ENCODE data around the gene CD247.

CD247 gene

DNA sequence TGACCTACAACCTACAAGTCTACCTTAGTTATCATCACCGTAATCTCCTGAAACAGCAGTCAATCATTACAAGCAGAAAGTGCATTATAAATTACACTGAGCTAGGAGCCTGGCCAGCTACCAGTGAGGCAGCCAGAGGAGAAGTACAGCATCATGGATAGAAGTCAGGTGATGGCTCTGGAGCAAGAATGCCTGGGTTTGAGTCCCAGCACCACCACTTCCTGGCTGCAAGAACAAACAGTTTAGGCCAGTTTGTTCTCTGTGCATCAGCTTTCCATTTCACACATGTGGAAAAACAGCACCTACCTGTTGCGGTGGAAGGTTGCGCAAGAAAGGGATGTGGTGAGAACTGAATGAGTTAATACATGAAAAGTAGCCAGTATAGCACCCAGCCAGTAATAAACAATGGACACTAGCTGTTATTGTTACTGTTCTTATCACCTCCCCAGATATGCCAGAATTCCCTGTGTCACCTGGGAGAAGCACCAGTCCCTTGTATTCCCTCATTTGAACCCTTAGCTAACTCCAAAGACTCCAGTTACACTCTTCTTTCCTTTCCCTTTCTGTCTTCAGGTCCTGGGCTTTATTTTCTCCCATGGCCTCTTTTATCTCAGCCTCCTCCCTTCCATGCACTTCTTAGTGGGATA lies 26.2 kb upstream of the CD247 start:
- ChIA-PET CTCF (interaction anchor here (0.9 kb wide), 1 partner anchor 11 kb away, joined by 3 read pairs; no protein-coding TSS in a partner anchor), POLR2A (no interaction called here)
- H3K9me3 ChIP-seq (ENCODE audit: control insufficient read depth, insufficient read depth, low read depth, low read length), result no peaks in the 10 kb centered on the region
- no peak overlapping the region for H3K4me3 ChIP-seq (ENCODE audit: low read depth, low read length)
- TF ChIP-seq MZF1 (tag by site-specific recombination; IDR thresholded peaks at IDR 0.05; ENCODE audit: borderline replicate concordance) (no peak), SCRT1 (tag by site-specific recombination; IDR thresholded peaks at IDR 0.05; ENCODE audit: borderline replicate concordance) (peak; percentile 88), SCRT2 (tag by site-specific recombination; IDR thresholded peaks at IDR 0.05) (peak; percentile 98), ZNF529 (tag by site-specific recombination; IDR thresholded peaks at IDR 0.05; ENCODE audit: insufficient replicate concordance) (no peak), ZNF37A (tag by site-specific recombination; IDR thresholded peaks at IDR 0.05) (no peak), ZFP37 (tag by site-specific recombination; IDR thresholded peaks at IDR 0.05) (no peak), ZBTB8A (tag by site-specific recombination; IDR thresholded peaks at IDR 0.05) (no peak), OSR2 (tag by site-specific recombination; IDR thresholded peaks at IDR 0.05) (no peak), FEZF1 (tag by site-specific recombination; IDR thresholded peaks at IDR 0.05) (no peak), ZNF701 (tag by site-specific recombination; IDR thresholded peaks at IDR 0.05) (no peak), ZNF48 (tag by site-specific recombination; IDR thresholded peaks at IDR 0.05) (no peak), ZNF626 (tag by site-specific recombination; IDR thresholded peaks at IDR 0.05) (no peak)
- TF ChIP-seq, protein P1, sequence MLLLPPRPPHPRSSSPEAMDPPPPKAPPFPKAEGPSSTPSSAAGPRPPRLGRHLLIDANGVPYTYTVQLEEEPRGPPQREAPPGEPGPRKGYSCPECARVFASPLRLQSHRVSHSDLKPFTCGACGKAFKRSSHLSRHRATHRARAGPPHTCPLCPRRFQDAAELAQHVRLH (tag by site-specific recombination; IDR thresholded peaks at IDR 0.05), result no peak
- no peak overlapping the region for H3K27ac ChIP-seq (ENCODE audit: extremely low read depth, low read depth, low read length)
- H3K4me1 ChIP-seq (ENCODE audit: control insufficient read depth, insufficient read depth, low read length), result no peaks in the 10 kb centered on the region
- H3K36me3 ChIP-seq (ENCODE audit: control insufficient read depth in 2 of 2, insufficient read depth in 1 of 2, low read length in 2 of 2), result peaks cover 4 to 50% of the 10 kb centered on the region in 2 experiments; a peak in 2 of 3 replicates

DNA sequence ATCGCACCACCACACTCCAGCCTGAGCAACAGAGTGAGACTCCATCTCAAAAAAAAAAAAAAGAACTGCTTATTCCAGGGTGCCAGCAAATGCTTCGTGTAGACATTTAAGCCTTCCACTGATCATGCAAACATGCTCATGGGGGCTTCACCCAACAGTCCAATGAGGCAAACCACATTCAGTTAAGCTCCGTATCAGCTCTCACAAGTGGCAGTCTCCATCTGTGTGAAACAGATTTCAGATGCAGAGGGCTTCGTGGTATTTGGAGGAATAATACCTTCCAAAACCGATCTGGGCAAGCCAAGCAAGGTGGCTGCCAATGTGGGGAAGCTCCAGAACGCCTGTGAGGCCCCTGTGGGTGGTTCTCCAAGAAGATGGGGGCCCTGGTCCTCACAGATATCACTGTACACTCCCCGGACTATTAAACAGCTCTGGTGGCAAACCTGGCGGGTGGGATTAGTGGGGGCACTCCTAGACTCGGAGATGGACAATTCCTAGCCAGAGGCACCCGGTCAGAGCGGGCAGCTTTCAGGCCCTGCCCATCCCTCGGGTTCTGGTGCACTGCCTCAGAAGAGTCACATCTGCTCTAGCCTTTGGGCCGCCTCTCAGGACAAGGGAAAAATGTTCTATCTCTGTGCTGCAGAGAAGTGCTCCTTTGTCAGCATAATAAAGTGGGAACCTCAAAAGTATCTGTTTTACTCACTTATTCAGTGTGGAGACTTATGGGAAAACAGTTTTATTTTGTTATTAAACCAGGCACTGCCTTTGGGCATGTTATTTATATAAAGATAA lies 25.1 kb upstream of the CD247 start:
- ChIA-PET CTCF (interaction anchor here (0.6 to 1.4 kb wide), 4 partner anchors 10 to 250 kb away, joined by 3 to 11 read pairs (median 3); partner anchors contain the start of gene CREG1), POLR2A (interaction anchor here (0.6 kb wide), 1 partner anchor 19 kb away, joined by 3 read pairs; no protein-coding TSS in a partner anchor)
- H3K36me3 ChIP-seq (ENCODE audit: control insufficient read depth in 2 of 2, insufficient read depth in 1 of 2, low read length in 2 of 2), result peaks cover 4 to 50% of the 10 kb centered on the region in 2 experiments; a peak in 2 of 3 replicates
- no peak overlapping the region for H3K4me3 ChIP-seq (ENCODE audit: low read depth, low read length)
- TF ChIP-seq ZNF416 (tag by site-specific recombination; IDR thresholded peaks at IDR 0.05) (no peak), ZNF341 (tag by site-specific recombination; IDR thresholded peaks at IDR 0.05; ENCODE audit: low read depth) (no peak)
- TF ChIP-seq, protein P2, sequence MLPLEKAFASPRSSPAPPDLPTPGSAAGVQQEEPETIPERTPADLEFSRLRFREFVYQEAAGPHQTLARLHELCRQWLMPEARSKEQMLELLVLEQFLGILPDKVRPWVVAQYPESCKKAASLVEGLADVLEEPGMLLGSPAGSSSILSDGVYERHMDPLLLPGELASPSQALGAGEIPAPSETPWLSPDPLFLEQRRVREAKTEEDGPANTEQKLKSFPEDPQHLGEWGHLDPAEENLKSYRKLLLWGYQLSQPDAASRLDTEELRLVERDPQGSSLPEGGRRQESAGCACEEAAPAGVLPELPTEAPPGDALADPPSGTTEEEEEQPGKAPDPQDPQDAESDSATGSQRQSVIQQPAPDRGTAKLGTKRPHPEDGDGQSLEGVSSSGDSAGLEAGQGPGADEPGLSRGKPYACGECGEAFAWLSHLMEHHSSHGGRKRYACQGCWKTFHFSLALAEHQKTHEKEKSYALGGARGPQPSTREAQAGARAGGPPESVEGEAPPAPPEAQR (tag by site-specific recombination; IDR thresholded peaks at IDR 0.05), result no peak
- H3K9me3 ChIP-seq (ENCODE audit: control insufficient read depth, insufficient read depth, low read depth, low read length), result no peaks in the 10 kb centered on the region
- H3K4me1 ChIP-seq (ENCODE audit: control insufficient read depth, insufficient read depth, low read length), result no peaks in the 10 kb centered on the region
- no peak overlapping the region for H3K27ac ChIP-seq (ENCODE audit: extremely low read depth, low read depth, low read length)

DNA sequence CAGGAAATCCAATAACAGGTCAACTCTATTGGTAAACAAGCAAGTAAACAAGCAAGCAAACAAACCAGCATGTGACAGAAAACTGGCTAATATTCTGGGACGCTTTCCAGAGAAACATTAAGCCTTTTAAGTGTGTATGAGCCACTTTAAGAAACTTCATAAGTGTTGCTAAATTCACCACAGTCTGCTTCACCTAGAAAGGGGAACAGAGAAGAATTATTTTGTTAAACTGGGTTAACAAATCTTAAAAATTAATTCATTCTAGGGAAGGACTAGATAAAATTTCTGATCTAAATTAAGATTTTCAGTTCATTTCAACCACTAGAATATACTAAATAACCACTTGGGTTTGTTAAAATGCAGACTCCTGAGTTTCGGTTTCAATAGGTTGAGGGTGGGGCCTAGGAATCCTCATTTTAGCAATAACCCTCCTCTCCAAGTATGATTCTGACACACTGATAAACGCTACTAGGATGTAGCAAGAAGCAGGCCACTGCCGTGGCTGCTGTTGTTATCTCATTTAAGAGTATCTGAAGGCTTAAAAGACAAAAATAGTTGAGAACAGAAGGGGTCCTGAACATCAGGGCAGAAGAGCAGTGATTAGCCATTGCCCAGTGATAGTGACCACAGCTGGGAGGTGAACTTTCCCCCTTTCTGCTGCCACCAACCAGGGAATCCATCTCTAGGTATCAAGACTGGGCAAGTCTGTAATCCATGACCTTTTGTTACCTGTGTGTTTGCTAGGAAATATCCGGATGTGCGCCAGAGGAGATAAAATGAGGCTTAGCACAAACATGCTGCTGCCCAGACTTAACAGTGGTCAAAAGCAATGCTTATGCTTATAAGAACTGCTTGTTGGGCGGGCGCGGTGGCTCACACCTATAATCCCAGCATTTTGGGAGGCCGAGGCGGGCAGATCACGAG lies 24.0 kb upstream of the CD247 start:
- TF ChIP-seq, protein P3, sequence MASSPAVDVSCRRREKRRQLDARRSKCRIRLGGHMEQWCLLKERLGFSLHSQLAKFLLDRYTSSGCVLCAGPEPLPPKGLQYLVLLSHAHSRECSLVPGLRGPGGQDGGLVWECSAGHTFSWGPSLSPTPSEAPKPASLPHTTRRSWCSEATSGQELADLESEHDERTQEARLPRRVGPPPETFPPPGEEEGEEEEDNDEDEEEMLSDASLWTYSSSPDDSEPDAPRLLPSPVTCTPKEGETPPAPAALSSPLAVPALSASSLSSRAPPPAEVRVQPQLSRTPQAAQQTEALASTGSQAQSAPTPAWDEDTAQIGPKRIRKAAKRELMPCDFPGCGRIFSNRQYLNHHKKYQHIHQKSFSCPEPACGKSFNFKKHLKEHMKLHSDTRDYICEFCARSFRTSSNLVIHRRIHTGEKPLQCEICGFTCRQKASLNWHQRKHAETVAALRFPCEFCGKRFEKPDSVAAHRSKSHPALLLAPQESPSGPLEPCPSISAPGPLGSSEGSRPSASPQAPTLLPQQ (tag by site-specific recombination; IDR thresholded peaks at IDR 0.05), result 0 out of 2 replicates have a peak, but pooled peaks have one; percentile 26
- no peak for TF ChIP-seq ZNF132 (tag by site-specific recombination; IDR thresholded peaks at IDR 0.05; ENCODE audit: borderline replicate concordance)
- no peak overlapping the region for H3K27ac ChIP-seq (ENCODE audit: extremely low read depth, low read depth, low read length)
- H3K4me1 ChIP-seq (ENCODE audit: control insufficient read depth, insufficient read depth, low read length), result no peaks in the 10 kb centered on the region
- ChIA-PET CTCF (interaction anchor here (0.6 to 3.1 kb wide), 9 partner anchors 9 to 632 kb away, joined by 3 to 39 read pairs (median 10); partner anchors contain the start of gene CREG1), POLR2A (interaction anchor here (0.6 kb wide), 1 partner anchor 18 kb away, joined by 3 read pairs; no protein-coding TSS in a partner anchor)
- H3K4me3 ChIP-seq (ENCODE audit: low read depth, low read length), result no peak overlapping the region
- H3K9me3 ChIP-seq (ENCODE audit: control insufficient read depth, insufficient read depth, low read depth, low read length), result no peaks in the 10 kb centered on the region
- H3K36me3 ChIP-seq (ENCODE audit: control insufficient read depth in 2 of 2, insufficient read depth in 1 of 2, low read length in 2 of 2), result peaks cover 4 to 45% of the 10 kb centered on the region in 2 experiments; a peak in 2 of 3 replicates
